ENCODE results near the gene RAD51.

The RAD51 gene

DNA sequence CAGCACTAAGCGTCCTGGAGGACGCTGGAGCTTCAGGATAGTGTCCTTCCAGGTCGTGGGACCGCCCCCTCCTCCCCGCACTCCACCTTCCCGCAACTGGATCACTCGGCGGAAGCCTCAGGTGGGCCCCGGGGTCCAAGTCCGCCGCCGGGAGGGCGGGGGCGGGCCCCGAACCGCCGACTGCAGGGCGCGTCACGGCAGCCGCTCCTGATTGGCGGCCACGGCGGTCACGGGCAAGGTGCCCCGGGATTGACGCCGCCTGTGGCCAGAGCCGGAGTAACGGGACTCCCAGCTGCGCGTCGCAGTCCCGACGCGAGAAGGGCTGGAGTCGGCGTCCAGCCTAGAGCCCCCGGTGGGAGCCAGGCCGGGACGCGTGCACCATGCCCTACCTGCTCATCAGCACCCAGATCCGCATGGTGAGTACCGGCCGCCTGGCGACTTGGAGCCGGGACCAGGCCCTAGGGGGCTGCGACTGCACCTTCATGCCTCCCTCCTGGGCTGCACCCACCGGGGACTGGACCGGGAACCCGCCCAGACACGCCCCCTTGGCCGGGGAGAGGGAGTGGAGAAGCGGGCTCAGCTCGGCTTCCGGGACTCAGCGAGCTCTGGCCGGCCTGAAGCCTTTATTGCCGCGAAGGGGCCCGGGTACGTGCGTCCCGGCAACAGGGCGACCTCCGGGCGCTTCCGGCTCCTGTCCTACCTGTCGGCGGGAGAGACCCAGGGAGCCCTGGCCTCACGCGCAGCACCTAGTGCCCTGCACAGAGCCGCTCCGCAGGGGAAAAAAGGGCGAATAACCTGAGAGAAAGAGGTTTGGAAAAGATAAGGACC lies 69.0 kb downstream of the RAD51 start, which contains the start of gene GCHFR:
Gene GCHFR, plus strand, starts transcription at position 268 of the 828 bp plus-strand sequence. Its CDS starts 113 bp downstream, at position 381.
- no peak for DNase-seq

DNA sequence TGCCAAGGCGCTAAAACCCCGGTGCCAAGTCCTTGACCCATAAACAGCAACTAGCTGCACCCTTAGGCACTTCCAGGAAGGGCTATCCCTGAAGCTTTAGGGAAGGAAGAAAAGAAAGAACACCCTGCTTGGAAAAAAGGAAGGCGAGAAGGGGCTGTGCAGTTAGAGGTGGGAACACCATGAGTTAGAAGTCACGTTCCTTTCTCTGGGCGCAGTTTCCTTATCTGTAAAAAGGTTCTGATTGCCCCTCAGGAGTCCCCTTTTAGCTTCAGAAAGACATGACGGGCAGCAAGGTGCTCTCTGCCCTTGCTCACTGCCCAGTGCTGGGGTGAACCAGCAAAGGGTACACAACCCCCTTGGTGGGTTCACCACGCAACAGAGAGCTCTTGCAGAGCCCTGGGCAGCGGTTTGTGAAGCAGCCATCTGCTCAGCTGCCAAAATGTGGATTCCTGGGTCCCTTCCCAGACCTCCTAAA lies 69.7 kb downstream of the RAD51 start:
- no peak for DNase-seq

- DNase-seq, result no peak
These were observed 71.3 kb downstream of the RAD51 start for GRCh38 chr15:40766194-40766815.

GRCh38 chr15:40766906-40767837 lies 72.2 kb downstream of the RAD51 start:
- DNase-seq, result no peak

GRCh38 chr15:40767838-40768500 lies 73.0 kb downstream of the RAD51 start:
- no peak for DNase-seq

- no peak for DNase-seq
These were observed 73.7 kb downstream of the RAD51 start for GRCh38 chr15:40768521-40769273.

GRCh38 chr15:40769274-40770146 lies 74.5 kb downstream of the RAD51 start, which contains the start of gene C15orf62:
Gene C15orf62, plus strand, starts transcription at chr15:40769980. Its CDS starts 516 bp downstream, at chr15:40770496.
- no peak for DNase-seq

GRCh38 chr15:40770147-40770721 lies 75.3 kb downstream of the RAD51 start:
- DNase-seq, result no peak

DNA sequence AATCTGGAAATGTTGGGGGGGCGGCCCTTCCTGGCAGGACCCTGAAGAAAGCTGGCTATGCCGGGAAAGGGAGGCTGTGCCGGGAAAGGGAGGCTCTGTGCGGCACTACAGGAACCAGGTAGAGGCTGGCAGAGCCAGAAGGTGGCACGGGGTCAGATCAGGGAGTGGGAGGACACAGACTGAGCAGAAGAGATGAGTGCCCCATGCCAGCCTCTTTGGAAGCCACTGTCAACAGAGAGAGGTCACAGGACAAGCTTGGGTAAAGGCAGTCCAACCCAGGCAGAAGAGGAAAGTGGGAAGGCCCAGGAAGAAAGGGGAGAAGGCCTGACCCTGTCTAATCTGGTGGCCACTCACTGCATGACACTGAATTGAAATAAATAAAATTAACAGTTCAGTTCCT lies 76.3 kb downstream of the RAD51 start:
- no peak for DNase-seq

DNA sequence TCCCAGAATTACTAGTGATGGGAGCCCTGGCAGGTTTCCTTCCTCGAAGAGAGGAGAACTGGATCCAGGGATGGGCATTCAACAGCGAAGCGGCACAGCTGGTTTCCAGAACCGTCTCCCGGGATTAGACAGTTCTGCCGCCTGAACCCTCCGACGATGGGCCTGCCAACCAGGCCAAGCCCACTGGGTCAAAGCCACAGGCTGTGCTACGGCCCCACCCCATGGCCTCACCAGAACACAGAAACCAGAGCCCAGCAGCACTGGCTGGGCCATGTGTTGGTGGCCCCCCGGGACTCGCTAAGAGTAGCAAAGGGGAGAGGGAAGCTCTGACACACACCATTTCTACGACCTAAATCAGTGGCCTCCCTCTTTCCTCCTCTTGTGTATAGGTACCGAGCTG lies 77.0 kb downstream of the RAD51 start:
- no peak for DNase-seq

DNA sequence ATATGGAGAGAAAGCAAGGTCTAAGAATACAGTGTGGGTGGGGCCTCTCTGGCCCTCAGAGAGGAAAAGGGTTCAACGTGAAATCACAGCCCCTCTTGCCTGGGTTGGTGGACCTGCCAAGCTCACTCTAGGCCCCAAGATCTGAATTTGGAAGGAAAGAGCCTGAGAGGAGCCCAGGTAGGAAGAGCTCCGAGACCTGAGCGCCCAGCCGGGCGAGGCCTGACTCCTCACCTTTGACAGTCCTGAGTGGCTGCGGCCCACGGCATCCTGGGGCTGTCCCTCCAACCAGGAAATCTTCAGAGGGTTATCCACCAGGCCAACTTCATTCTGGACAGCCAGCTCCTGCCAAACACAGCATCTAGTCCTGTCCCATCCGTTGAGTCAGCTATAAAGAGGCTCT lies 78.5 kb downstream of the RAD51 start:
- DNase-seq, result no peak

- DNase-seq, result no peak
These were observed 78.9 kb downstream of the RAD51 start for GRCh38 chr15:40773902-40774301.

GRCh38 chr15:40775007-40775406 lies 80.0 kb downstream of the RAD51 start:
- no peak for DNase-seq

DNA sequence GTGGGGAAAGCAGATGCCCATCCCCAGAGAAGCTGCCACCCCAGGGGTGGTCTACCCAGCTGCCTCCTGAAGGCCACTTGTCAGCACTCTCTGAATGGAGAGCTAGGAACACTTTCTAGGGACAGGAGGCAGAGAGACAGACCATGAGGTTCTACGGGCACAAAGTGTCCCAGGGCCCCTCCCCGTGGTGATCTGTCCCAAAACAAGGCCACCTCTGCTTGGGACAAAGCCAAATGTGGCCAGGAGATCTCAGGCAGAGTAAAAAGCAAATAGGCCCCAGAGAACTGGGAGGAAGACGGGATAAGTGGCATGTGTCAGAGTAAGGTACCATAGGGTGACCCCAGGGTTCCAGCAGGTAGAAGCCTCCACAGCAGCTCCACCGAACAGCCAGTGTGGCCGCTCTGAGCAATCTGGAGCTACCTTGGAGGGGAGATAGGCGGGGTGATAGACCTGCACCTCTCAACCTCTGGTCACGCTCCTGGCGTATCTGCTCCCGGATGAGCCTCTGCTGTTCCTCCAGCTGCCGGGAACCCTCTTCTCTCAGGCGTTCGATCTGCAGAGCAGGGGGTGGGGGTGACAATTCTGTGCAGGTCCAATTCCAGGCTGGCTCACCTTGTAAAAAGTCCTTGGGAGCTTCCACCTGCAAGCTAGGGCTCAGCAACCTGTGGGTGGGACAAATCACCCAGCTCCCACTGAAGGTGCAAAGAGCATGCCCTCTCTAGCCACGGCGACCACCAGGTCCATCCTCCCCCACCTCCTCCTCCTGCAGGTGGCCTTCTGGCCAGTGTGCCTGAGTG lies 81.0 kb downstream of the RAD51 start:
- DNase-seq, result no peak

GRCh38 chr15:40776537-40777141 lies 81.7 kb downstream of the RAD51 start:
- DNase-seq, result no peak

Data from cortex of kidney (tissue), 1 donor.